WTC11 (cell line): ENCODE results near the gene TNNI3K. TPM values are rescaled to one million over a fixed set of nuclear protein-coding genes. Genes with fewer than 3 reads are reported as not detected.

Experiments
- ATAC-seq: fragments of 200-7000 bp; cut with Tn5 transposase; 2 replicates; pipeline ENCODE4 v1.10.0; 2021; ENCODE audit warnings: mild to moderate bottlenecking, moderate library complexity
- CTCF ChIA-PET: fragments of 300-600 bp; sonication (Branson Sonifier 250); formaldehyde crosslinking; loops from one replicate; lab custom pipeline; 2021; ENCODE audit warnings: antibody characterized with exemption; lab: Charles Lee
- POLR2A ChIA-PET: fragments of 350-600 bp; sonication (Branson Sonifier 250); formaldehyde crosslinking; loops from one replicate; lab custom pipeline; 2021; ENCODE audit warnings: antibody characterized with exemption; lab: Charles Lee
- DNase-seq: peaks from one replicate; pipeline ENCODE4 v3.0.0; 2021; ENCODE audit warnings: low spot score
- H3K27ac Mint-ChIP-seq: 2 replicates; pipeline ENCODE4 v1.8.0; 2021; ENCODE audit warnings: mixed read lengths
- H3K27me3 Mint-ChIP-seq: 2 replicates; pipeline ENCODE4 v1.8.0; 2021; ENCODE audit warnings: low read depth, mild to moderate bottlenecking, moderate library complexity, mixed read lengths
- H3K36me3 Mint-ChIP-seq: 2 replicates; pipeline ENCODE4 v1.8.0; 2021; ENCODE audit warnings: mixed read lengths
- H3K4me1 Mint-ChIP-seq: 2 replicates; pipeline ENCODE4 v1.8.0; 2022; ENCODE audit warnings: mixed read lengths
- H3K4me3 Mint-ChIP-seq: 2 replicates; pipeline ENCODE4 v1.8.0; 2021; ENCODE audit warnings: mild to moderate bottlenecking, moderate library complexity, mixed read lengths
- H3K9me3 Mint-ChIP-seq: 2 replicates; pipeline ENCODE4 v1.8.0; 2021; ENCODE audit warnings: mixed read lengths
- AFF4 ChIP-seq: sonication (generic); formaldehyde crosslinking; IDR thresholded peaks from 2 replicates; pipeline ENCODE4 v1.8.1; 2023; ENCODE audit warnings: mild to moderate bottlenecking, missing genetic modification reagents, borderline replicate concordance
- ATF3 ChIP-seq: sonication (generic); formaldehyde crosslinking; conservative IDR thresholded peaks from 2 replicates; pipeline ENCODE4 v1.8.1; 2022; ENCODE audit warnings: mild to moderate bottlenecking, missing genetic modification reagents
- CREB1 ChIP-seq: sonication (generic); formaldehyde crosslinking; IDR thresholded peaks from 2 replicates; pipeline ENCODE4 v1.8.0; 2023; ENCODE audit warnings: mild to moderate bottlenecking, missing genetic modification reagents
- E2F1 ChIP-seq: sonication (generic); formaldehyde crosslinking; IDR thresholded peaks from 2 replicates; pipeline ENCODE4 v1.8.0; 2022; ENCODE audit warnings: mild to moderate bottlenecking, missing genetic modification reagents
- E2F5 ChIP-seq: sonication (generic); formaldehyde crosslinking; IDR thresholded peaks from 2 replicates; pipeline ENCODE4 v1.8.1; 2022; ENCODE audit warnings: mild to moderate bottlenecking, moderate library complexity, missing genetic modification reagents
- EMX1 ChIP-seq: fragments of 250-450 bp; sonication (Bioruptor Pico); IDR thresholded peaks from 2 replicates; pipeline ENCODE4 v1.8.0; 2021; ENCODE audit warnings: mild to moderate bottlenecking
- FOXP4 ChIP-seq: sonication (generic); formaldehyde crosslinking; IDR thresholded peaks from 2 replicates; pipeline ENCODE4 v1.8.0; 2022; ENCODE audit warnings: mild to moderate bottlenecking, missing genetic modification reagents
- GRHL2 ChIP-seq: fragments of 250-450 bp; sonication (Bioruptor Pico); IDR thresholded peaks from 2 replicates; pipeline ENCODE4 v1.8.0; 2022; ENCODE audit warnings: mild to moderate bottlenecking, moderate library complexity; ENCODE audit not compliant: insufficient replicate concordance, severe bottlenecking
- MAX ChIP-seq: sonication (generic); formaldehyde crosslinking; IDR thresholded peaks from 2 replicates; pipeline ENCODE4 v1.8.0; 2022; ENCODE audit warnings: mild to moderate bottlenecking, missing genetic modification reagents
- MLX ChIP-seq: sonication (generic); formaldehyde crosslinking; IDR thresholded peaks from 2 replicates; pipeline ENCODE4 v1.8.1; 2023; ENCODE audit warnings: mild to moderate bottlenecking, missing genetic modification reagents, moderate library complexity
- MXD4 ChIP-seq: fragments of 250-450 bp; sonication (Bioruptor Pico); IDR thresholded peaks from 2 replicates; pipeline ENCODE4 v1.8.0; 2021; ENCODE audit warnings: mild to moderate bottlenecking, moderate library complexity, borderline replicate concordance
- OVOL2 ChIP-seq: fragments of 250-450 bp; sonication (Bioruptor Pico); IDR thresholded peaks from 2 replicates; pipeline ENCODE4 v1.9.0; 2021; ENCODE audit warnings: mild to moderate bottlenecking, borderline replicate concordance
- PRRX2 ChIP-seq: fragments of 250-450 bp; sonication (Bioruptor Pico); IDR thresholded peaks from 2 replicates; pipeline ENCODE4 v1.8.0; 2021; ENCODE audit warnings: mild to moderate bottlenecking
- SOX15 ChIP-seq: fragments of 250-450 bp; sonication (Bioruptor Pico); IDR thresholded peaks from 2 replicates; pipeline ENCODE4 v1.9.0; 2021; ENCODE audit warnings: mild to moderate bottlenecking
- STAT6 ChIP-seq: sonication (generic); formaldehyde crosslinking; conservative IDR thresholded peaks from 2 replicates; pipeline ENCODE4 v1.8.1; 2023; ENCODE audit warnings: mild to moderate bottlenecking, low read depth, missing genetic modification reagents, moderate library complexity
- TP53 ChIP-seq: sonication (generic); formaldehyde crosslinking; IDR thresholded peaks from 2 replicates; pipeline ENCODE4 v1.8.1; 2023; ENCODE audit warnings: mild to moderate bottlenecking, missing genetic modification reagents
- ZNF219 ChIP-seq: sonication (generic); formaldehyde crosslinking; IDR thresholded peaks from 2 replicates; pipeline ENCODE4 v1.8.0; 2023; ENCODE audit warnings: missing genetic modification reagents, mild to moderate bottlenecking, borderline replicate concordance
- ZNF317 ChIP-seq: sonication (generic); formaldehyde crosslinking; IDR thresholded peaks from 2 replicates; pipeline ENCODE4 v1.8.1; 2023; ENCODE audit warnings: low read depth, mild to moderate bottlenecking, moderate library complexity, missing genetic modification reagents, borderline replicate concordance
- ZNF396 ChIP-seq: fragments of 250-450 bp; sonication (Bioruptor Pico); IDR thresholded peaks from 2 replicates; pipeline ENCODE4 v1.8.0; 2021; ENCODE audit warnings: mild to moderate bottlenecking, moderate library complexity, borderline replicate concordance
- ZNF416 ChIP-seq: fragments of 250-450 bp; sonication (Bioruptor Pico); IDR thresholded peaks from 2 replicates; pipeline ENCODE4 v1.9.0; 2021; ENCODE audit warnings: mild to moderate bottlenecking, inconsistent platforms
- ZNF423 ChIP-seq: fragments of 250-450 bp; sonication (Bioruptor Pico); IDR thresholded peaks from 2 replicates; pipeline ENCODE4 v2.1.2; 2022; ENCODE audit warnings: mild to moderate bottlenecking, moderate library complexity
- total RNA-seq: library from RNA; stranded (reverse); gene quantifications from 3 replicates; pipeline ENCODE4 v1.2.3, GENCODE V29; 2021

Gene TNNI3K
- total RNA-seq, 1 experiment from 2014 or later = 0.07 TPM

GRCh38 chr1:74471470-74471869 is 236.3 kb downstream of the TNNI3K start:
- H3K36me3 Mint-ChIP-seq = no peaks in the 10 kb centered on the region
- H3K4me3 Mint-ChIP-seq = no peak overlapping the region
- no peak overlapping the region for H3K27ac Mint-ChIP-seq
- DNase-seq (no peak), ATAC-seq (no peak)
- no peaks in the 10 kb centered on the region for H3K27me3 Mint-ChIP-seq
- ChIA-PET POLR2A (no interaction called here), CTCF (interaction anchor here (1.0 to 1.5 kb wide), 2 partner anchors 32 to 218 kb away, joined by 3 read pairs; no protein-coding TSS in a partner anchor)
- TF ChIP-seq FOXP4 (CRISPR knock-in tag) (no peak), GRHL2 (CRISPR knock-in tag) (no peak), ZNF317 (CRISPR knock-in tag) (no peak), MLX (no peak), MAX (CRISPR knock-in tag) (no peak), PRRX2 (CRISPR knock-in tag) (no peak), STAT6 (CRISPR knock-in tag) (no peak), E2F1 (CRISPR knock-in tag) (no peak), E2F5 (CRISPR knock-in tag) (no peak), ZNF423 (CRISPR knock-in tag) (no peak)
- H3K9me3 Mint-ChIP-seq = no peaks in the 10 kb centered on the region
- peaks cover 30% of the 10 kb centered on the region for H3K4me1 Mint-ChIP-seq

GRCh38 chr1:74474585-74474984 is 239.4 kb downstream of the TNNI3K start:
- Mint-ChIP-seq H3K4me1 (peaks cover 14% of the 10 kb centered on the region), H3K27me3 (no peaks in the 10 kb centered on the region), H3K9me3 (no peaks in the 10 kb centered on the region), H3K36me3 (no peaks in the 10 kb centered on the region), H3K27ac (no peak overlapping the region), H3K4me3 (no peak overlapping the region)
- ChIA-PET CTCF (interaction anchor here (0.8 kb wide), 1 partner anchor 30 kb away, joined by 3 read pairs; no protein-coding TSS in a partner anchor), POLR2A (no interaction called here)
- no peak for ATAC-seq
- DNase-seq = no peak
- TF ChIP-seq PRRX2 (CRISPR knock-in tag) (no peak), TP53 (no peak), E2F5 (CRISPR knock-in tag) (no peak), MXD4 (CRISPR knock-in tag) (no peak), SOX15 (CRISPR knock-in tag) (no peak), ZNF416 (CRISPR knock-in tag) (no peak), ZNF396 (CRISPR knock-in tag) (no peak), EMX1 (no peak), ATF3 (CRISPR knock-in tag) (no peak), ZNF219 (CRISPR knock-in tag) (no peak), ZNF423 (CRISPR knock-in tag) (no peak), CREB1 (CRISPR knock-in tag) (no peak), AFF4 (CRISPR knock-in tag) (no peak), OVOL2 (CRISPR knock-in tag) (no peak)
